Stimulated activated CD4-positive, alpha-beta T cell treated with anti-CD3 and anti-CD28 coated beads, TNF-alpha, amount 100 ng/mL, for 4 hours (primary cell): ENCODE data around the gene CCL5.

Source experiments
- DNase-seq, 3 experiments: peaks; one replicate each; pipeline ENCODE4 v3.0.0-alpha.2; 2020; ENCODE audit warnings: low read depth in 3 of 3

CCL5 gene

GRCh38 chr17:35879773-35880654 is at the start of gene CCL5:
Gene CCL5, minus strand, starts transcription at chr17:35880360.
- DNase-seq, result no peak

GRCh38 chr17:35927714-35928113 is 47.6 kb upstream of the CCL5 start:
- DNase-seq, result no peak

GRCh38 chr17:35923609-35924114 is 43.5 kb upstream of the CCL5 start:
- DNase-seq, result no peak

- DNase-seq, result no peak
These were observed 40.1 kb upstream of the CCL5 start for GRCh38 chr17:35920229-35920628.

- DNase-seq, result no peak
These were observed 38.5 kb upstream of the CCL5 start for GRCh38 chr17:35918665-35919064.

- DNase-seq, result no peak
These were observed 37.5 kb upstream of the CCL5 start for GRCh38 chr17:35917519-35918213.

- no peak for DNase-seq
These were observed 35.2 kb upstream of the CCL5 start for GRCh38 chr17:35915153-35915964.

GRCh38 chr17:35914354-35914753 is 34.2 kb upstream of the CCL5 start:
- no peak for DNase-seq

GRCh38 chr17:35913609-35914008 is 33.4 kb upstream of the CCL5 start:
- no peak for DNase-seq

DNA sequence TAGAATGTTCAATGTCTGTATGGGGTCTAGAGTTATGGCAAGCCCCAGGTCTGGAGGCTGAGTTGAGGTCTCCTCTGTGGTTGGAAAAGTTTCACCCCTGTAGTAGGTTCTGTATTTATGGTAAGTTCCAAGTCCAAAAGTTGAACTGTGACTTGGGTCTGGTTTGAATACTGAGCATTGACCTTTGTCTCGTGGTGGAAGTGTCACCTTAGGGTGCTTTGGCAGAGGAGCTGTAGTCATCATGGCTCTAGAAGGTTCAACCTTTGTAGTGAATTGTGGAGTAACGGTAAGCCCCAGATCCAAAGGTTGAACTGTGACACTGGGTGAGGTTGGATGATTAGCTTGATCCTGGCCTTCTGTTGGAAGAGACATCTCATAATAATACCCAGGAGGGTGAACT is 32.8 kb upstream of the CCL5 start:
- DNase-seq, result no peak

GRCh38 chr17:35912339-35912912 is 32.3 kb upstream of the CCL5 start:
- no peak for DNase-seq

DNA sequence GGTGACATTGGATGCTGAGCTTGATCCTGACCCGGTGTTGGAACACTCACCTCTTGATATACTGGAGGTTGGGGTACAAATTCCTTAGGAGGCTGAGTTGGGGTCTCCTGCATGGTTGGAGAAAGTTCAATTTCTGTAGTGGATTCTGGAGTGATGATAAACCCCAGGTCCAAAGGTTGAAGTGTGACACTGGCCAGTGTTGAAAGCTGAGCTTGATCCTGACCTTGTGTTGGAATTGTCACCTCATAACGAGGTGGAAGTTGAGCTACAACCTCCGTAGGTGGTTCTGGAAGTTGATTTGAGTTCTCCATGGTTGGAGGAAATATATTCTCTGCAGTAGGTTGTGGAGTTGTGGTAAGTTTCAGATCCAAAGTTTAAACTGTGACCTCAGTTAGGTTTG is 29.2 kb upstream of the CCL5 start:
- no peak for DNase-seq

DNA sequence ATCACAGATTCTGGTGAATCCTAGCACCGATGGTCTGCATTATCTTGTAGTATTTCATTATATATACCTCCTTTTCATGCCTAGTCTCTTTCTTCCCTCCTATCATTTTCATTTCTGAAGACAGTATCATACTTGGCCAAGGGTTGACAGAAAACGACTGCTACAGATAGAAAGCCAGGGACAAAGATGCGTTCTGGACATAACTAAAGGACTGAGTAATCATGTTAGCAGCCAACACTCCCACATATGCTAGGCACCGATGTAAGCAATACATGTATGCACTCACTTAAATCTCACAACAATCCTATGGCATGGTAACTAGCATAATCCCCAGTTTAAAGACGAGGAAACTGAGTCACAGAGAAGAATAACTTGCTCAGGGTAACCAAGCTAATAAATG is 27.5 kb upstream of the CCL5 start:
- no peak for DNase-seq

DNA sequence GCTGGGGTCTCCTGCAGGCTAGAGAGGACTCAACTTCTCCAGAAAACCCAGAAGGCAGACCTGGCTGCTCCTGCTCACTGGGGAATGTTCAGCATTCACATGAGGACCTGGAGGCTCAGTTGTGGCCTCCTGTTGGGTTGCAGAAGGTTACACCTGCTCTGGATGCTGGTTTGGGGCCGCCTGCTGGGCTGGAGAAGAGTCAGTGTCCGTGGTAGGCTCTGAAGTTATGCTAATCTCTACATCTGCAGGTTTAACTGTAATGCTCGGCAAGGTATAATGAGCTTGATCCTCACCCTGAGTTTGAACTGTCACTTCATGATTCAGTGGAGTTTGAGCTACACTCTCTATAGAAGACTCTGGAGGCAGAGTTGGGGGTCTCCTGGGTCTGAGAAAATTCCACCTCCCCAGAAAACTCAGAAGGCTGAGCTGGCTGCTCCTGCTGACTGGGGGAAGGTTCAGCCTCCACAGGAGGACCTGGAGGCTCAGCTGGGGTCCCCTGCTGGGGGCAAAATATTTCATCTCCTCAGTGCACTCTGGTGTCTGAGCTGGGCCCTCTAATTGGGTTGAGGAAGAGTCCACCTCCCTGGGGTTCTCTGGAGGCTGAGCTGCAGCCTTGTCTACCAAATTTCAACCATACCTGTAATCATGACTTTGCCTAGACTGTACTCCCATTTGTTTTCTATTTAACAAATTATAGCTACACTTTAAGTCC is 26.9 kb upstream of the CCL5 start:
- DNase-seq, result no peak

DNA sequence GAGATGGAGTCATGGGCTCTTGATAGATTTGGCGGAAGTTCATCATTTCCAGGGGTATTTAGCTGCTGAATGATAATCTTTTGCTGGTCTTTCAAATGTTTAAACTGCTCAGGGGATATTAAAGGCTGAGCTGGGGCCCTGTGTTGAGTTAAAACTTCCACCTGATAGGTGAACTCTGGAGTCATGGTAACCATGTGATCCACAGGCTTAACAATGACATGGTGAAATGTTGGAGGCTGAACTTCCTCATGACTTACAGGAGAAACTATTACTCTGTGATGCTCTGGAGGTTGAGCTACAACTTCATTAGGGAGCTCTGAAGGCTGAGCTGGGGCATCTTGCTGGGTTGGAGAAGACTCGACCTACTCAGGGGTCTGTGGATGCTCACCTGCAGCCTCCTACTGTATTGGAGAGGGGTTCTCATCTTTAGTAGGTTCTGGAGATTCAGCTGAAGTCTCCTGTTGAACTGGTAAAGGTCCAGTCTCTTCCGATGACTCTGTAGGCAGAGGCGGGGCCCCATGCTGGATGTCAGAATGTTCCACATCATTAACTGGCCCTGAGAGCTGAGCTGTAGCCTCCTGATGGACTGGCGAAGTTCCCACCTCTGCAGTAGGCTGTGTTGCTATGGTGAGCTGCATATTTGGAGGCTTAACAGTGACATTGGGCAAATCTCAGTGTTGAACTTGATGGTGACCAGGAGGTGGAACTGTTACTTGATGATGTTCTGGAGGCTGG is 26.2 kb upstream of the CCL5 start:
- no peak for DNase-seq

DNA sequence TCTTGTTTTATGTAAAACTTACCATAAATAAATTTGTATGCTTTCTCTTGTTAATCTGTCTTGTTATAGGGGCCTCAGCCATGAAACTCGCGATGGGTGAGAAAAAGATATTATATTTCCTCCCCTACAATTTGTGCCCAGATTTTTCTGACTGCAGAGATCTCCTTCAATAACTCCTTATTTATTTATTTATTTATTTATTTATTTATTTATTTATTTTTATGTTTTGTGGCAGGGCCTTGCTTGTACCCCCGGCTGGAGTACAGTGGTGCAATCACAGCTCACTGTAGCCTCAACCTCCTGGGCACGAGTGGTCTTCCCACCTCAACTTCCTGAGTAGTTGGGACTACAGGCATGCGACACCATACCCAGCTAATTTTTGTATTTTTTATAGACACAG is 23.3 kb upstream of the CCL5 start:
- DNase-seq, result no peak

DNA sequence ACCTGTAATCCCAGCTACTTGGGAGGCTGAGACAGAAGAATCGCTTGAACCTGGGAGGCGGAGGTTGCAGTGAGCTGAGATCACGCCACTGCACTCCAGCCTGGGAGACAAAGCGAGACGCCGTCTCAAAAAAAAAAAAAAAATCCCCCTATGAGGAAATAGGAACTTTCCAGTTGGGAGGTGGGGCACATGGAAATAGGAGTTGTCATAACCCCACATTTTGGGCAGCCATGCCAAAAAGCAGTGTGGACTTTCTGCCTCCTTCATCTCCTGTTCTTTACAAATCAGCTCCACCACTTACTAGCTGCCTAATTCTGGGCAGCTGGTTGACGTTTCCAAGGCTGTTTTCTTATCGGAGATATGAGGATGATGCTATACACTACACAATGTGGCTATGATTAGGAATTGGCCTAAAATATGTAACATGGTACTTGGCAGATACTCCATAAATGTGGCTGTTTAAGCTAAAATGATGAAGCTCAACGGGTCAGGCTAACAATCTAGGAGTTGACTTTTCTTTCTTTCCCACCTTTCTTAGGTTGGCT is 21.5 kb upstream of the CCL5 start:
- no peak for DNase-seq

DNA sequence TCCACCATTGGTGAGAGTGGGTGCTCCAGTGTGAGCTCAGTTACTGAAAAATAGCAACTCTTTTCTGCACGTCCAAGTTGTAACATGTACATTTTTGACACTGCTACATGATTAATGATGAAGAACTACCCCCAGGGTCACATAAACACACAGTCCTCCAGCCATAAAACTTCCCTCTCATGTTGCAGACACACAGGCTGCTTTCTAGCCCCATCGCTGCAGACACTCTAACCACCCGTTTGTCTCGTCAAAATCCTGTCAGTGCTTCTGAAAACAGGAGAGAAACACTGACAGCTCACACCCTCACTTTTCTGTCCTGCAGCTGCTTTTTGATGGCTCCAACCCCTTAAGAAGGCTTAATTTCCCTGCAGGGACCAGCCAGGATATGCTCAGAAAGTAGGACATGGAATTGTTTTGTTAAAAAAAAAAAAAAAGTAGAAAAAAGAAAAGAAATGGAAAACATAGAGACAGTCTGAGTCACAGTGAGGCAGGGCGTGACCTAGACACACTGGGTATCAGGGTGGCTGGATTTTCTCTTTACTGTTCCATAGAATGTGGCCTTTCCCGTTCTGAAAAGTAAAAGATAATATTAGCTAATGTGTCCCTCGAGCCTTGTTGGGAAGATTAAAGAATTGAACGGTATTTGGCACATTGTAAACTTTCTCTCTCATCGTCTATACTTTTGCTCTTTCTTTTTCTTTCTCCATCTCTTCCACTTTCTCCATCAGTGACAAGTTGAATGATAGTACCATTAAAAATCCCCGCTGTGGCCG is 20.7 kb upstream of the CCL5 start:
- no peak for DNase-seq

- DNase-seq, result no peak
These were observed 20.1 kb upstream of the CCL5 start for GRCh38 chr17:35900280-35900679.
